GM23338 (cell line): ENCODE measurements around the gene CFAP92. TPM values are rescaled to one million over a fixed set of nuclear protein-coding genes. Genes with fewer than 3 reads are reported as not detected.

Experiments used
- ATAC-seq: fragments of 200-7000 bp; cut with Tn5 transposase; 3 replicates; pipeline ENCODE4 v1.9.1; 2020
- DNase-seq: peaks from one replicate; pipeline ENCODE4 v3.0.0-alpha.2; 2015; ENCODE audit warnings: low spot score
- H2AFZ ChIP-seq: fragments of 200-600 bp; sonication (generic); 2 replicates; pipeline ENCODE4 v1.8.0; 2016; ENCODE audit warnings: antibody characterized with exemption, mild to moderate bottlenecking, moderate library complexity
- H3F3A ChIP-seq: fragments of 200-600 bp; sonication (generic); replicated peaks from 2 replicates; pipeline ENCODE4 v1.8.0; 2017; ENCODE audit warnings: antibody characterized with exemption, mixed run types, low read depth
- H3K27ac ChIP-seq: fragments of 200-600 bp; sonication (generic); 2 replicates; pipeline ENCODE4 v1.6.1; 2016; ENCODE audit warnings: low read depth
- H3K27me3 ChIP-seq: fragments of 200-600 bp; sonication (generic); 2 replicates; pipeline ENCODE4 v1.8.0; 2016; ENCODE audit warnings: mild to moderate bottlenecking, mixed run types, moderate library complexity; ENCODE audit not compliant: insufficient read depth
- H3K36me3 ChIP-seq: fragments of 200-600 bp; sonication (generic); 2 replicates; pipeline ENCODE4 v1.8.0; 2016; ENCODE audit warnings: mild to moderate bottlenecking; ENCODE audit not compliant: insufficient read depth
- H3K4me1 ChIP-seq: fragments of 200-600 bp; sonication (generic); 2 replicates; pipeline ENCODE4 v1.8.0; 2016; ENCODE audit warnings: mild to moderate bottlenecking, moderate library complexity; ENCODE audit not compliant: insufficient read depth
- H3K4me2 ChIP-seq: fragments of 200-600 bp; sonication (generic); 2 replicates; pipeline ENCODE4 v1.7.1; 2017; ENCODE audit warnings: mixed run types
- H3K4me3 ChIP-seq: fragments of 200-600 bp; sonication (generic); 2 replicates; pipeline ENCODE4 v1.6.1; 2016; ENCODE audit warnings: mixed run types
- H3K79me2 ChIP-seq: fragments of 200-600 bp; sonication (generic); replicated peaks from 2 replicates; pipeline ENCODE4 v1.8.0; 2017; ENCODE audit warnings: mild to moderate bottlenecking; ENCODE audit not compliant: insufficient read depth
- H3K9me2 ChIP-seq: fragments of 200-600 bp; sonication (generic); 2 replicates; pipeline ENCODE4 v1.8.0; 2017; ENCODE audit not compliant: insufficient read depth
- H4K20me1 ChIP-seq: fragments of 200-600 bp; sonication (generic); replicated peaks from 2 replicates; pipeline ENCODE4 v1.8.0; 2017; ENCODE audit warnings: mild to moderate bottlenecking; ENCODE audit not compliant: insufficient read depth
- H3K27ac Mint-ChIP-seq: 2 replicates; pipeline ENCODE4 v1.8.0; 2020; ENCODE audit warnings: inconsistent platforms, mild to moderate bottlenecking, moderate library complexity, mixed read lengths
- H3K27me3 Mint-ChIP-seq: 3 replicates; pipeline ENCODE4 v1.8.0; 2022; ENCODE audit warnings: low read depth, mild to moderate bottlenecking, moderate library complexity, mixed read lengths, inconsistent platforms; ENCODE audit not compliant: insufficient read depth, poor library complexity
- H3K36me3 Mint-ChIP-seq: 3 replicates; pipeline ENCODE4 v1.8.0; 2021; ENCODE audit warnings: low read depth, mild to moderate bottlenecking, inconsistent platforms, moderate library complexity, mixed read lengths
- H3K4me1 Mint-ChIP-seq: 3 replicates; pipeline ENCODE4 v1.8.0; 2020; ENCODE audit warnings: mild to moderate bottlenecking, inconsistent platforms, mixed read lengths
- H3K4me3 Mint-ChIP-seq: 3 replicates; pipeline ENCODE4 v1.8.0; 2021; ENCODE audit warnings: moderate library complexity, mild to moderate bottlenecking, inconsistent platforms, mixed read lengths
- H3K9me3 Mint-ChIP-seq: 3 replicates; pipeline ENCODE4 v1.8.0; 2020; ENCODE audit warnings: moderate library complexity, mild to moderate bottlenecking, inconsistent platforms, mixed read lengths
- EZH2 ChIP-seq: fragments of 200-600 bp; sonication (generic); IDR thresholded peaks from one replicate; pipeline ENCODE4 v1.8.0; 2017; ENCODE audit warnings: antibody characterized with exemption, mild to moderate bottlenecking, low read depth; ENCODE audit not compliant: unreplicated experiment
- NANOG ChIP-seq: IDR thresholded peaks from 2 replicates; pipeline ENCODE4 v1.6.1; 2016; ENCODE audit warnings: antibody characterized with exemption, borderline replicate concordance
- POLR2AphosphoS5 ChIP-seq: IDR thresholded peaks from 2 replicates; pipeline ENCODE4 v1.6.1; 2016; ENCODE audit warnings: antibody characterized with exemption, low read depth
- STAT1 ChIP-seq: IDR thresholded peaks from one replicate; pipeline ENCODE4 v1.6.1; 2016; ENCODE audit warnings: antibody characterized with exemption; ENCODE audit not compliant: unreplicated experiment
- ZNF114 ChIP-seq: fragments of 250-450 bp; sonication (Bioruptor Pico); IDR thresholded peaks from 2 replicates; pipeline ENCODE4 v1.5.0; 2020; ENCODE audit warnings: mild to moderate bottlenecking, moderate library complexity
- ZNF331 ChIP-seq: fragments of 250-450 bp; sonication (Bioruptor Pico); IDR thresholded peaks from 2 replicates; pipeline ENCODE4 v1.5.0; 2020; ENCODE audit warnings: low read depth, mild to moderate bottlenecking, moderate library complexity
- polyA plus RNA-seq: library from polyadenylated mRNA; unstranded; fragments of >200 nt; fragmentation: Nextera tagmentation; extraction: Ambion mirVana; gene quantifications from 2 replicates; pipeline ENCODE4 v1.2.1, GENCODE V29; 2016
- total RNA-seq: library from RNA; depleted of rRNA; stranded (reverse); fragments of >200 nt; shearing (Covaris generic); gene quantifications from 2 replicates; pipeline ENCODE4 v1.2.3, GENCODE V29; 2014
- TF ChIP-seq, protein P1 (sequence below): IDR thresholded peaks from one replicate; pipeline ENCODE4 v1.6.1; 2018; ENCODE audit warnings: antibody characterized with exemption; ENCODE audit not compliant: unreplicated experiment

Gene CFAP92
- total and polyA plus RNA-seq, 2 experiments from 2014 or later, result 1.6 to 2.3 TPM

DNA sequence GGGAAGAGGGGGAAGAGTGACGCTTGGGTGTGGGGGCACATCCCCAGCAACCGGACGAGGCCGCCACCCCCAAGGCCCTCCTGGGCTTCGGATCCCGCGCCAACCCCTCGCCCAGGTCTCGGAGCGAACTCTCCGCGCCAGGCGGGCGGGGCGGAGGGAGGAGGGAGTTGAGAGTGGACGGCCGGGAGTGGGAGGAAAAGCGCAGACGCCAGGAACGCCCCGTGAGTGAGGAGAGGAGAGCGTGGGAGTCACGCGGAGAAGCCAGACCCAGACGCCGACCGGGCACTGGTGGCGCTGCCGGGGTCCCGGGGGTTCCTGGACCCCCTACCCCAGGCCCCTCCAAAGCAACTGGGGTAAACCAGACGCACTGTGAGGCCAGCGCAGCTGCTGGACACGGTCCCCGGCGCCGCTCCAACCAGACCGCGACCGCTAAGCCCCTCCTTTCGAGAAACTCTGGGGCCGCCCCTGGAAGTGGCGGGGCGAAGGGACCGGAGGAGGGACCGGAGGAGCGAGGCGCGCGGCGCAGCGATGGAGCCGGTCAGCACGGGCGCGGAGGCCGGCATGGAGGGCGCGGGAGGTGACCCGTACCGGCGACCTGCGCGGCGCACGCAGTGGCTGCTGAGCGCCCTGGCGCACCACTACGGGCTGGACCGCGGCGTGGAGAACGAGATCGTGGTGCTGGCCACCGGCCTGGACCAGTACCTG lies 7.4 kb upstream of the CFAP92 start, which contains the start of gene EFCC1:
Gene EFCC1, plus strand, starts transcription at position 204 of the 705 bp plus-strand sequence. Its CDS starts 325 bp downstream, at position 529.
- Mint-ChIP-seq H3K27ac (no peak within 1 kb of the TSS), H3K27me3 (peaks cover 67% of the 10 kb centered on the region), H3K4me1 (peaks cover 41% of the 10 kb centered on the region), H3K4me3 (peak within 1 kb of the TSS; percentile 78), H3K36me3 (peaks cover 3% of the 10 kb centered on the region; the same call in 1 of the 3 replicates), H3K9me3 (peaks cover 12% of the 10 kb centered on the region; the same call in 2 of the 3 replicates)
- peaks cover 4% of the 10 kb centered on the region; the same call in 1 of the 2 replicates for H3F3A ChIP-seq
- peak within 1 kb of the TSS; percentile 74 for H3K4me3 ChIP-seq
- peak; percentile 83 for DNase-seq
- H4K20me1 ChIP-seq, result peaks cover 4% of the 10 kb centered on the region
- 0 out of 2 replicates have a peak, but pooled peaks have one; percentile 10 for TF ChIP-seq POLR2AphosphoS5
- TF ChIP-seq, protein P1, sequence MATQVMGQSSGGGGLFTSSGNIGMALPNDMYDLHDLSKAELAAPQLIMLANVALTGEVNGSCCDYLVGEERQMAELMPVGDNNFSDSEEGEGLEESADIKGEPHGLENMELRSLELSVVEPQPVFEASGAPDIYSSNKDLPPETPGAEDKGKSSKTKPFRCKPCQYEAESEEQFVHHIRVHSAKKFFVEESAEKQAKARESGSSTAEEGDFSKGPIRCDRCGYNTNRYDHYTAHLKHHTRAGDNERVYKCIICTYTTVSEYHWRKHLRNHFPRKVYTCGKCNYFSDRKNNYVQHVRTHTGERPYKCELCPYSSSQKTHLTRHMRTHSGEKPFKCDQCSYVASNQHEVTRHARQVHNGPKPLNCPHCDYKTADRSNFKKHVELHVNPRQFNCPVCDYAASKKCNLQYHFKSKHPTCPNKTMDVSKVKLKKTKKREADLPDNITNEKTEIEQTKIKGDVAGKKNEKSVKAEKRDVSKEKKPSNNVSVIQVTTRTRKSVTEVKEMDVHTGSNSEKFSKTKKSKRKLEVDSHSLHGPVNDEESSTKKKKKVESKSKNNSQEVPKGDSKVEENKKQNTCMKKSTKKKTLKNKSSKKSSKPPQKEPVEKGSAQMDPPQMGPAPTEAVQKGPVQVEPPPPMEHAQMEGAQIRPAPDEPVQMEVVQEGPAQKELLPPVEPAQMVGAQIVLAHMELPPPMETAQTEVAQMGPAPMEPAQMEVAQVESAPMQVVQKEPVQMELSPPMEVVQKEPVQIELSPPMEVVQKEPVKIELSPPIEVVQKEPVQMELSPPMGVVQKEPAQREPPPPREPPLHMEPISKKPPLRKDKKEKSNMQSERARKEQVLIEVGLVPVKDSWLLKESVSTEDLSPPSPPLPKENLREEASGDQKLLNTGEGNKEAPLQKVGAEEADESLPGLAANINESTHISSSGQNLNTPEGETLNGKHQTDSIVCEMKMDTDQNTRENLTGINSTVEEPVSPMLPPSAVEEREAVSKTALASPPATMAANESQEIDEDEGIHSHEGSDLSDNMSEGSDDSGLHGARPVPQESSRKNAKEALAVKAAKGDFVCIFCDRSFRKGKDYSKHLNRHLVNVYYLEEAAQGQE, result no peak
- H3K4me1 ChIP-seq, result peaks cover 11% of the 10 kb centered on the region
- peak within 1 kb of the TSS; percentile 98 for H2AFZ ChIP-seq
- H3K36me3 ChIP-seq, result no peaks in the 10 kb centered on the region
- H3K79me2 ChIP-seq, result no peaks in the 10 kb centered on the region
- no peak within 1 kb of the TSS for H3K27ac ChIP-seq
- peak within 1 kb of the TSS; percentile 94 for H3K4me2 ChIP-seq
- peaks cover 94% of the 10 kb centered on the region for H3K27me3 ChIP-seq
- H3K9me2 ChIP-seq, result 0 out of 2 replicates have a peak, but pooled peaks cover 4% of the 10 kb centered on the region
- peak; percentile 66 for ATAC-seq

DNA sequence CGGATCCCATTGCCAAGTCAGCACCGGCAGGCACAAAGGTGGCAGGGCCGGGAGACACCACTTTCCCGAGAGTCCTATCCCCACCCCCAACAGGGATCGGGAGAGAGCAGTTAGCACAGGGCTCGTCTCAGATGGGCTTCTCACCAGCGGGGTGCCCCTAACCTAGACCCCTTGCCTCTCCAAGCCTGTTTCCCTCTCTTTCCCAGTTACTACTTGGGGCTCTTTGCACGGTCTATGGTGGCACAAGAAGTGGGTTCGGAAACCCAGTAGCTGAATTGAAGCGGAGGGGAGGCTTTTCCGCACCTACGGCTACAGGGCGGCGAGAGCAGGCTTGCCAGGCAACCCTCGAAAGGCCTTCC lies 6.8 kb upstream of the CFAP92 start:
- Histone ChIP-seq H3K79me2 (no peaks in the 10 kb centered on the region), H3K9me2 (0 out of 2 replicates have a peak, but pooled peaks cover 4% of the 10 kb centered on the region), H3K4me1 (peaks cover 11% of the 10 kb centered on the region), H4K20me1 (peaks cover 4% of the 10 kb centered on the region), H3K36me3 (no peaks in the 10 kb centered on the region), H3K4me2 (peak overlapping the region; percentile 94), H2AFZ (peak overlapping the region; percentile 98), H3F3A (peaks cover 4% of the 10 kb centered on the region; the same call in 1 of the 2 replicates), H3K27ac (no peak overlapping the region), H3K4me3 (peak overlapping the region; percentile 74), H3K27me3 (peaks cover 92% of the 10 kb centered on the region)
- peak; percentile 10 for ATAC-seq
- peak; percentile 61 for DNase-seq
- H3K27me3 Mint-ChIP-seq, result peaks cover 66% of the 10 kb centered on the region
- H3K27ac Mint-ChIP-seq, result no peak overlapping the region
- peak overlapping the region; percentile 78 for H3K4me3 Mint-ChIP-seq
- peaks cover 41% of the 10 kb centered on the region for H3K4me1 Mint-ChIP-seq
- H3K9me3 Mint-ChIP-seq, result peaks cover 12% of the 10 kb centered on the region; the same call in 2 of the 3 replicates
- H3K36me3 Mint-ChIP-seq, result peaks cover 3% of the 10 kb centered on the region; the same call in 1 of the 3 replicates
- no peak for TF ChIP-seq NANOG
- no peak for TF ChIP-seq POLR2AphosphoS5
- no peak for TF ChIP-seq STAT1
- no peak for TF ChIP-seq ZNF114
- TF ChIP-seq EZH2, result peak; percentile 72
- TF ChIP-seq ZNF331 (CRISPR knock-in tag), result no peak
